ENCODE measurements around the gene HDDC2.
"Not testable (repeated sequence)": the region's sequence is repeated elsewhere in the genome, so short reads cannot be mapped to it uniquely, and the experiment has no call there.

Gene HDDC2

DNA sequence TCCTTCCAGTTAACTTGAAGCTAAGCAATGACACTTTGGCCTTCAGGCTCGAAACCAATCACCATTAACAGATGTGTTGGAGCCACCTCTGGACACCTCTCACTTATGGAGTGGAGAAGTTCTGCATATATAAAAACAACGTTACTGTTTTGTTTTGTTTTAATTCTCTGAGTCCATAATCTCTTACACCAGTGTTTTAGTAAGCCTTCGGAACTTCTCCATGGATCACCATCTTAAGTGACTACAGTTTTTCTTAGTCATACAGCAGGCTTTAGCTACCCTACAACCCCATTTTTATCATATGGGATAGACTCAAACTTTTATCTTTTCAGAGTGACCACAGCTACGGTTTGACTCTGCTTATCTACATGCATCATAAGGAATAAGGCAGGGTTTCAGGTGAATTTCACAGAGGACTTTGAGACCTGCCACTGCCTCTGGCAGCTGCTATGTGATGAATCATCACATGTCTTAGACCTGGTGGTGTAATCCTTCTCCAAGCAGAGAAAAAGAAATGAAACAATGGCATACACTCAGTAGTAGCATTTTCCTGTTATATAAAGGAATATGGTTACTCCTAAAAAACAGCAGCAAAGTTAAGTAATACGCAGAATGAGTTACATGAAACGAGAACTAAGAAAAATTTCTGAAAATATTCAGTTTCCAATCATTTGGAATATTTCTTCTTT is 5.5 kb upstream of the HDDC2 start:
- no peak for DNase-seq (ENCODE audit: low read depth in 3 of 3, low spot score in 1 of 3)

- DNase-seq (ENCODE audit: low read depth in 3 of 3, low spot score in 1 of 3) = no peak
Observed at GRCh38 chr6:125306756-125307149, 5.0 kb upstream of the HDDC2 start.

GRCh38 chr6:125304970-125305660 is 3.3 kb upstream of the HDDC2 start:
- no peak for DNase-seq (ENCODE audit: low read depth in 3 of 3, low spot score in 1 of 3)

GRCh38 chr6:125303512-125303854 is 1.7 kb upstream of the HDDC2 start:
- DNase-seq (ENCODE audit: low read depth in 3 of 3, low spot score in 1 of 3) = no peak

- DNase-seq (ENCODE audit: low read depth in 3 of 3, low spot score in 1 of 3) = no peak
Observed at GRCh38 chr6:125302840-125303511, 1.2 kb upstream of the HDDC2 start.

DNA sequence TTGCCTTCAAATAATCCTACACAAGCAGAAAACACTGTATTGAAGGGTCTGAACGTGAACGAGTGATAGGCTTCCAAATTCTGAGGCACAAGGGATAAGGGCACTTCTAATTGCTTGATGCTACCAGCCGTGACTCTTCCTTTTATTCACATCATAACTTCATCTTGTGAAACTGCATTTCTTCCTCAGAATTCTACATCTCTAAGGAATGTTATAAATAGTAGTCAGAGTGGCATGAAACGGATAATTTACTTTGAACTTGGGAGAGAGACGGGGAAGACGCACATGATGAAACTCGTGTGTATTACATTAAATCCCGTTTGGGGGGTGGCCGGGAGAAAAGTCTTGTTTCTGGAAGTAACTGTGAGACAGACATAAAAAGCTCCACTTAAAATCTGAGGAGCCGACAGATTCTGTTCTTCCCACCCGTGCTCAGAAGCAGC is 754 bp downstream of the HDDC2 start:
- no peak for DNase-seq (ENCODE audit: low read depth in 3 of 3, low spot score in 1 of 3)

GRCh38 chr6:125299257-125299656 is 2.5 kb downstream of the HDDC2 start:
- no peak for DNase-seq (ENCODE audit: low read depth in 3 of 3, low spot score in 1 of 3)

DNA sequence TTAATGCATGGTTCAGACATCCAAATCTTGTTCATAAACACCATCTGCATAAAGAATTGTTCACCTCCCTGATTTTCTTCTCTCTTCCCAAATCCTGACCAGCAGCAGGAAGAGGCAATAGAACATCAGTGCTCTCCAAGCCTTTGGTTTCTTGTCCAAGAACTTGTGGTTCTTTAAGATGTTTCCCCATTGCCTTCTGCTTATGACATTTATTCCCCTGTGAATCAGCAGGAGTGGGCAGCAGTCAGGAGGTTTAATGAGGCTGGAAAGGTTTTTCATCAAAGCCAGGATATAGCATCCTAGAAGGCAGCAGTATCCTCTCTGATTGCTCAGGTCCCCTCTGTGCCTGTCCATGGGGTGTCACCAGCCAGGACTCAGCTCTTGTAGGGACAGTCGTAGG is 5.3 kb downstream of the HDDC2 start:
- no peak for DNase-seq (ENCODE audit: low read depth in 3 of 3, low spot score in 1 of 3)

- DNase-seq (ENCODE audit: low read depth in 3 of 3, low spot score in 1 of 3) = no peak
Observed at GRCh38 chr6:125294925-125295324, 6.8 kb downstream of the HDDC2 start.

GRCh38 chr6:125294036-125294435 is 7.7 kb downstream of the HDDC2 start:
- no peak for DNase-seq (ENCODE audit: low read depth in 3 of 3, low spot score in 1 of 3)

- no peak for DNase-seq (ENCODE audit: low read depth in 3 of 3, low spot score in 1 of 3)
Observed at GRCh38 chr6:125293587-125293986, 8.2 kb downstream of the HDDC2 start.

- DNase-seq (ENCODE audit: low read depth in 3 of 3, low spot score in 1 of 3) = no peak
Observed at GRCh38 chr6:125287718-125288117, 14.0 kb downstream of the HDDC2 start.

DNA sequence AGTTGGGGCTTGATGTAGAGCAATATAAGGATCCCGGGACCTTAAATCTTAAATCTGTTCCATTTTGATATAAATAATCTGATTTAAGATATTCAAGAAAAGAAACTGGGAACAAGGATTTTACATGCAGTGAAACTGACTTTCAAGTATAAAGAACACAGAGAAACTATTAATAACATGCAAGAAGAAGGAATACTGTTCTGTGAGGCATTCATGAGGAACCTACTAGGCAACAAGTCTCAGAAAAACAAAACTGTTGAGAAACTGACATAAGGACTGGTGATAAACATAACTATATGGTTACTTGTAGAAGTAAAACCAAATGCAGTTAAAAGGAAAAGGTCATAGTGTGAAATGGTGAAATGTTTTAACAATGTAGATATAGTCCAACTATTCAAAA is 15.8 kb downstream of the HDDC2 start:
- no peak for DNase-seq (ENCODE audit: low read depth in 3 of 3, low spot score in 1 of 3)

DNA sequence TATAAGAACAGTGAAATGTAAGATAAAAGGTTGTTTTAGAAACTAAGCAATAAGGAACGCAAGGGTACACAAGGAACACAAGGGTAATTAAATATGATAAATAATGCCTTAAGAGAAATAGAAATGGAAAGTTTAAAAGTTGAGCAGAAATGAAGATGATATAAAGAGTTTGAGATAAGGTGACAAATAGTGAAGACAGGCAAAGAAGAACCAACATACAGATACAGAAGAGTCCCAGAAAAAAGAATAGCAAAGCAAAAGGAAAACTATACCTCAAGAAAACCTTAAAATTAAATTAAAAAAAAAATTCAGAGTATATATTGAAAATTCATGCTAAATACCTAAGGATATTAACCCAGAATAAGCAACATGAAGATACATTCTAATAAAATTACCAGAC is 16.4 kb downstream of the HDDC2 start:
- DNase-seq (ENCODE audit: low read depth in 3 of 3, low spot score in 1 of 3) = no peak

DNA sequence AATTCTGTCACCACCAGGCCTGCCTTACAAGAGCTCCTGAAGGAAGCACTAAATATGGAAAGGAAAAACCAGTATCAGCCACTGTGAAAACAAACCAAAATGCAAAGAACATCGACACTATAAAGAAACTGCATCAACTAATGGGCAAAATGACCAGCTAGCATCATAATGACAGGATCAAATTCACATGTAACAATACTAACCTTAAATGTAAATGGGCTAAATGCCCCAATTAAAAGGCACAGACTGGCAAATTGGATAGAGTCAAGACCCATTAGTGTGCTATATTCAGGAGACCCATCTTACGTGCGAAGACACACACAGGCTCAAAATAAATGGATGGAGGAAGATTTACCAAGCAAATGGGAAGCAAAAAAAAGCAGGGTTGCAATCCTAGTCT is 19.3 kb downstream of the HDDC2 start:
- not testable (repeated sequence) for DNase-seq (ENCODE audit: low read depth in 3 of 3, low spot score in 1 of 3)

DNA sequence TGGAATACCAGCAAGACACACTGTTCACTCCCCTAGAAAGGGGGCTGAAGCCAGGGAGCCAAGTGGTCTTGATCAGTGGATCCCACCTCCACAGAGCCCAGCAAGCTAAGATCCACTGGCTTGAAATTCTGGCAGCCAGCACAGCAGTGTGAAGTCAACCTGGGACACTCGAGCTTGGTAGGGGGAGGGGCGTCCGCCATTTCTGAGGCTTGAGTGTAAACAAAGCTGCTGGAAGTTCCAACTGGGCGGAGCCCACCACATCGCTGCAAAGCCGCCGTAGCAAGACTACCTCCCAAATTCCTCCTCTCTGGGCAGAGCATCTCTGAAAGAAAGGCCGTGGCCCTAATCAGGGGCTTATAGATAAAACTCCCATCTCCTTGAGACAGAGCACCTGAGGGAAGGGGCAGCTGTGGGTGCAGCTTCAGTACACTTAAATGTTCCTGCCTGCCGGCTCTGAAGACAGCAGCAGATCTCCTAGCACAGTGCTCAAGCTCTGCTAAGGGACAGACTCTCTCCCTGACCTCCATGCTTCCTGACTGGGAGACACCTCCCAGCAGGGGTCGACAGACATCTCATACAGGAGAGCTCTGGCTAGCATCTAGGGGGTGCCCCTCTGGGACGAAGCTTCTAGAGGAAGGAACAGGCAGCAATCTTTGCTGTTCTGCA is 21.3 kb downstream of the HDDC2 start:
- DNase-seq (ENCODE audit: low read depth in 3 of 3, low spot score in 1 of 3) = not testable (repeated sequence)

- DNase-seq (ENCODE audit: low read depth in 3 of 3, low spot score in 1 of 3) = no peak
Observed at GRCh38 chr6:125279961-125280360, 21.8 kb downstream of the HDDC2 start.

GRCh38 chr6:125277838-125278237 is 23.9 kb downstream of the HDDC2 start:
- DNase-seq (ENCODE audit: low read depth in 3 of 3, low spot score in 1 of 3) = no peak

DNA sequence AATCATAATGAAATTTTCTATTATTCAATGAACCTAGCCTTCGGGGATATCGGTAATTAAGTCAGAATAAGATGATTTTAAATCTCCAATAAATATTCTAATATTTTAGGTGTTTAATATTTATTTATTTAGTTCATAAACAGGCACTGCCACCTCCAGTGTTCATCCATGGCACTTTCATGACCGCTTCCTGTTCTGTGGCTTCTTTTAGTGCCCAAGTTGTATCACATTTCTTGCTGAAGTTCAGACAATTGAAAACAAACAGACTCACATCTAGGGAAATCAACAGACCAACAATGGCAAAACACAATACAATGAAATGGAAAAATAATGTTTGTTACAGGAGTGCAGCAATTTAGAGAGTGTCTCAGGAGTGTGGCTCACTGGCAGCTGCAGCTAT is 26.0 kb downstream of the HDDC2 start:
- DNase-seq (ENCODE audit: low read depth in 3 of 3, low spot score in 1 of 3) = no peak

- no peak for DNase-seq (ENCODE audit: low read depth in 3 of 3, low spot score in 1 of 3)
Observed at GRCh38 chr6:125274935-125275334, 26.8 kb downstream of the HDDC2 start.

GRCh38 chr6:125273965-125274364 is 27.8 kb downstream of the HDDC2 start:
- no peak for DNase-seq (ENCODE audit: low read depth in 3 of 3, low spot score in 1 of 3)

DNA sequence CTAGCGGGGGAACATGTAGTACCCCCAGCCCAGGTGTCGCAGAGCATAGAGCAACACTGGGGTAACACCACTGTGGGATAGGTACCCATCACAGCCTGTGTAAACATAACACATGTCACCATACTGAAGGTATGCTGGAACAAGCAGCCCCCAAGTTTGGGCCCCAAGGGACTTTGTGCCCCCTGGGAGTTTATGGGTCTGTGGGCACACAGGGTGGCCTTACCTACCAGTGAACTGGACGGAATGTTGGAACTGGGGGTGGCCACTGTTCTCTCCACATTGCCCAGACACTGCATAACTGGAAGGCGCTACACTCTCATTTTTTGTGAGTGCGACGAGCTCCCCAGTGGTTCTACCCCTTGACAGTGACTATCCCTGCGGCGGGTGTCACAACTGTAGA is 28.5 kb downstream of the HDDC2 start:
- no peak for DNase-seq (ENCODE audit: low read depth in 3 of 3, low spot score in 1 of 3)
